Measurements from ENCODE around the gene CAVIN1.
A peak's percentile ranks its signal among the peaks of the same experiment; 100 is the strongest.
"Not testable (repeated sequence)": the region's sequence is repeated elsewhere in the genome, so short reads cannot be mapped to it uniquely, and the experiment has no call there.

Gene CAVIN1

DNA sequence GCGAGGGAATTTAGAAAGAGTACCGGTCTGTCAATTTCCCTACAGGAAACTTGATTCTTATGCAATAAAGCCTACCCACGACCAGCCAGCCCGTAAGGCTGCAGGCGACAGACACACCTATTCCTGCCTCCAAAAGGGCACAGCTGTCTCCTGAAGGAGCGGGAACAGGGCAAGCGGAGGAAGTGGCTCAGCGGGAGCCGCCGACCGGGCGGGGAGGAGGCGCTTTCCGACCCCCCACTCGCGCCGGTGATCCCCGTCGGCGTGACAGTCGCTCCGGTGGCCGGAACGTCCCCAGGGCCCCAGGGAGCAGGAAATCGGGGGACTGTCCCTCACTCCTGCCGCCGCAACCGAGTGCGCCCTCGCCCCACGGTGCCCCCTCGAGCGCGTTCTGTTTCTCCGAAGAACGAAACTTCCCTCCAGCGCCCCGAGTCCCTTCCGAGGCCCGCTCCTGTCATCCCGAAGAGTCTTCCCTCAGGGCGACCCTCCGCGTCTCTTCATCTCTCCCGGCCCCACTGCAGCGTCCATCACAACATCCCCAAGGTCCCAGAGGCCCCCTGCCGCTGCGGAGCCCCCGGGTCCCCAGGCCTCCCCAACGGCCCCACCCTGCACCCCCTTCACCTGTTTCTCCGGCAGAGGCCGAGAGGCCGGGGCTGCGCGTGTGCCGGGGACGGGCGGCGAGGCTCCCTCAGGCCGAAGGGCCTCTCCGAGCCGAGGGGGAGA, 35.2 kb downstream of the CAVIN1 start:
- Histone ChIP-seq H3K36me3 (ENCODE audit: insufficient read depth, low read length) (no peaks in the 10 kb centered on the region), H3K9ac (ENCODE audit: low read depth, low read length) (peak overlapping the region; percentile 59)

DNA sequence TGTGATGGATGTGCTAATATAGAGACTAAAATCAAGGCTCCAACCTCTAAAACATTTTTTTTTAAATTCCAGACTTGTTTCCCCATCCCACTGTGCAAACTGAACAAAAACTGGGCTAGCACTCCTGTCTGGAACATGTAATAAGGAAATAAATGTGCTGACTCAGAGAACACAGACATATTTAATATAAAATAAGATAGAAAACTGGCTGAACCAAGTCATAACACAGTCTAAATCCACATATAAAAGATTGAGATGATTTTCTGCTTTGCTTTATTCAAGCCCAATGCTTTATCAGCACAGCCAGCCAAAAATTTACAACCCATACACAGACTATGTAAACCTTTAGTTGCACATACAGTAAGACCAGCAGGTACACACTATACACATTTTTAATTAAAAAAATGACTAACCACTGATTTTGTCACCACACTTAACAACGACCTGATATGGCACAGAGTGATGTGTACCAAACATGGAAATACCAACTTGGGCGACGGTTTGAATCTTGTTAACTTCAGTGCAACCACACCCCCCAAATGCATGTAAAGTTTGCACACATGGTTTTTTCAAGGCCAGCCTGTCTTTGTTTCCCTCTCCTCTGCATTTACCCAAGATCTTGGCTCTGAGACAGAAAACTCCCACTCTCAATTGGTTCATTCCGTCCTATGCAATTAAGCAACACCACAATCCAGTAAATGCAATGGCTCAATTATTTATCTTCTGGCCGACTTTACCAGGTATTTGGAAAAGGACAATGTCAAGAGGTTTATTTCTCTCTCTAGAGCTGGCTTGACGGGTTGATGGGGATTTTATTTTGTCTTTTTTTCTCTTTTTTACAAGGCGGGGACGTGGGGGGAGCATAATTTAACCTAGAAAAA, 36.0 kb downstream of the CAVIN1 start:
- peaks cover 10% of the 10 kb centered on the region for H3K4me1 ChIP-seq (ENCODE audit: insufficient read depth, low read length)
- no peaks in the 10 kb centered on the region for H3K36me3 ChIP-seq (ENCODE audit: insufficient read depth, low read length)
- H3K9ac ChIP-seq (ENCODE audit: low read depth, low read length): peak overlapping the region; percentile 59
- H3K9me3 ChIP-seq (ENCODE audit: control insufficient read depth, insufficient read depth, low read length): no peaks in the 10 kb centered on the region

More for the DNA sequence above, 35.2 kb downstream of the CAVIN1 start:
- no peaks in the 10 kb centered on the region for H3K9me3 ChIP-seq (ENCODE audit: control insufficient read depth, insufficient read depth, low read length)
- peaks cover 10% of the 10 kb centered on the region for H3K4me1 ChIP-seq (ENCODE audit: insufficient read depth, low read length)

DNA sequence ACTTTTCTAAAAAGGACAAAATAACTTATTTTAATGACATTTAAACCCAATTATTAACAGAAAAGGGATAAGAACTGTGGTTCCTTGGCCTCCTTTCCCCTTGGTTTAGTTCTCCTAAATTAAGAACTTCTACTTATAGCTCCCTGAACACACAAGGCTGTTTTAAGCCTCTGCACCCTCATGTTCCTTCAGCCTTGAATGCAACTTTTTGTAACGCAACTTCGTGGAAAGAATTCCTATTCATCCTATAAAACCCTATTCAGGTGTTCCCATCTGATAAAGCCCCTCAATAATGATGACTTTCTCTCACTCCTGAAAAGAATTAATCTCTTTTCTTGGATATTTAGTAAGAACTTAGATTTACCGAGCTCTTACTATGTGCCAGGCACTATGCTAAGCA, 41.2 kb downstream of the CAVIN1 start:
- no peak overlapping the region for H3K9ac ChIP-seq (ENCODE audit: low read depth, low read length)
- no peaks in the 10 kb centered on the region for H3K36me3 ChIP-seq (ENCODE audit: insufficient read depth, low read length)
- peaks cover 20% of the 10 kb centered on the region for H3K4me1 ChIP-seq (ENCODE audit: insufficient read depth, low read length)
- H3K9me3 ChIP-seq (ENCODE audit: control insufficient read depth, insufficient read depth, low read length): no peaks in the 10 kb centered on the region

DNA sequence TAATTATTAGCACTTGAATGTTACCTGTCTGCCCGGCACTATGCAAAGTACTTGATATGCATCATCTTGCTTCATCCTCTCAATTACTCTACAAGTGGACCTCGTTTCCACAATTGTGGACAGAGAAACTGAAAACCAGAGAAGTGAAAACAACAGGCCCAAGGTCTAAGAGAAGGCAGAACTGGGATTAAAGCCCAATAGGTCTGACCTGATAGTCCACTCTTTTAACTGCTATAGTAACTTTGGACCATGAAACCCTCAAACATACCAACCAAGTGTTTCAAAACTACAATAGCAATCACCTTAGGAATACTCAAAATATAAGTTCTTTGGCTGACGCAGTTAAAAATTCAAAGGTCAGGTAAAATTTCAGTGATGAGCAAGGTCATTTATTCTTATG, 42.1 kb downstream of the CAVIN1 start:
- H3K4me1 ChIP-seq (ENCODE audit: insufficient read depth, low read length): peaks cover 13% of the 10 kb centered on the region
- H3K9ac ChIP-seq (ENCODE audit: low read depth, low read length): no peak overlapping the region
- no peaks in the 10 kb centered on the region for H3K36me3 ChIP-seq (ENCODE audit: insufficient read depth, low read length)
- no peaks in the 10 kb centered on the region for H3K9me3 ChIP-seq (ENCODE audit: control insufficient read depth, insufficient read depth, low read length)

DNA sequence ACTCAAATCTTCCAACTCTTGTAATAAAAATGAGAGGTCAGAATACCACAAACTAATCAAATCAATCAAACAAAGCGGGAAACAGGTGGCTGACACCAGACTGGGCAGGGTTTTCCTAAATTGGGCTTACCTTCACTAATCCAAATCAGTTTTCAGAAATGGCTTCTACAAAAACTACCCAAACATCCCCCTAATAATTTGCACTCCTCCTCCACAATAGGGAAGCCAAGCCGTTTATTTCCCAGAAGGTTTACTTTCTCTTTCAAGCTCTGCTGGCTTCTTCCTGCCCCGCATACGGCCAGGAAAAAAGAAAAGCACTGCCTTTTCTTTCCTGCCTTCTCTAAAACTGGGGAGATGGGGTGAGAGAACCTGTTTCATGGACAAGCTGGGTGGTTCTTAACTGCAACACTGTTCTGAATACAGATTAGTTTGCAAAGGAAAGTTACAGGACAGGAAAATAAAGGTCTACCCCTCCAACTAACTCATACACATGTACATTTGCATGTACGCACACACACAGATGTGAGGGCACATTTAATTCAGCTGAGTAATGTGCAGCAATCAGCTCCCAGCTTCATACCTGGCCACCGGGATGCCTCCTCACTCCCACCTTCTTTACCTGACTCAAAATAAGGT, 44.0 kb downstream of the CAVIN1 start:
- H3K4me1 ChIP-seq (ENCODE audit: insufficient read depth, low read length): peaks cover 22% of the 10 kb centered on the region
- H3K9ac ChIP-seq (ENCODE audit: low read depth, low read length): no peak overlapping the region
- no peaks in the 10 kb centered on the region for H3K36me3 ChIP-seq (ENCODE audit: insufficient read depth, low read length)
- no peaks in the 10 kb centered on the region for H3K9me3 ChIP-seq (ENCODE audit: control insufficient read depth, insufficient read depth, low read length)

DNA sequence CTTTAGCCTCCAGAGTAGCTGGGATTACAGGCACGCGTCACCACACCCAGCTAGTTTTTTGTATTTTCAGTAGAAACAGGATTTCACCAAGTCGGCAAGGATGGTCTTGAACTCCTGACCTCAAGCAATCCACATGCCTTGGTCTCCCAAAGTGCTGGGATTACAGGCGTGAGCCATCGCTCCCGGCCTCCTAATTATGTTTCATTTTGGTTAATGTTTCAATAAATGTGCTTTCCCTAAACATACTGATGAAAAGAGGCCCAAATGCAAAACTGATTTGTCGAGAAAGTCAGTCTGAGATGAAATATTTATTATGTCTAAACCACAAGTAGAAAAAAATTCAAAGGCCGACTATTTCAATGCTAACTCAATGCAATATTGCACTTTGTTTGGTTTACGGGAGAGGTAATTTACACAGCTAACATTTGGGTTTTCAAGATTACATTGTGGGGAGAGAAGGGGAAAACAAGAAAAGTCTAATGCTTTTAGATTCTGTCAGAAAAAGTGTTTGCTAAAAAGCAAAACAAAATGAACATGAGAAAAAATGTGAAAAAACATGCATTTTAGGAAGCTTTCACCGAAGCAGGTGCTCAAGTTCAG, 44.6 kb downstream of the CAVIN1 start:
- H3K9ac ChIP-seq (ENCODE audit: low read depth, low read length): no peak overlapping the region
- peaks cover 22% of the 10 kb centered on the region for H3K4me1 ChIP-seq (ENCODE audit: insufficient read depth, low read length)
- no peaks in the 10 kb centered on the region for H3K9me3 ChIP-seq (ENCODE audit: control insufficient read depth, insufficient read depth, low read length)
- no peaks in the 10 kb centered on the region for H3K36me3 ChIP-seq (ENCODE audit: insufficient read depth, low read length)

DNA sequence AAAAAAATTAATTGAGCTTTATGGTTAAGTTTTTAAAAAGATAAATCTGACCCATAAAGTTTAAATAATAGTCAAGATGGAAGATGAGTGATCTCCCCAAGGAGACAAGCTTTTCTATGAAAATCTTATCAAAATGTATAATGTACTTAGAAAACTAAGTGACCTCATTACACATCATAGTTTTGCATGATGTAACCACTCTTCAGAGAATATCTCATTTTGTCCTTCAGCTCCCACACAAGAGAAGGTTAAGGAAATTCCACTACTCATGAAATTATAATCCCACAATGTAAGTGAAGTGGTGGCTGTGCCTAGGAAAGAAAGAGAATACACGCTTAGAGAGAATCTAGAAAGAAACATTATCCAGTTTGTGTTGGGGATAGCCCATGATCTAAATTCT, 49.2 kb downstream of the CAVIN1 start:
- Histone ChIP-seq H3K9ac (ENCODE audit: low read depth, low read length) (no peak overlapping the region), H3K36me3 (ENCODE audit: insufficient read depth, low read length) (no peaks in the 10 kb centered on the region), H3K4me1 (ENCODE audit: insufficient read depth, low read length) (peaks cover 13% of the 10 kb centered on the region), H3K9me3 (ENCODE audit: control insufficient read depth, insufficient read depth, low read length) (no peaks in the 10 kb centered on the region)

DNA sequence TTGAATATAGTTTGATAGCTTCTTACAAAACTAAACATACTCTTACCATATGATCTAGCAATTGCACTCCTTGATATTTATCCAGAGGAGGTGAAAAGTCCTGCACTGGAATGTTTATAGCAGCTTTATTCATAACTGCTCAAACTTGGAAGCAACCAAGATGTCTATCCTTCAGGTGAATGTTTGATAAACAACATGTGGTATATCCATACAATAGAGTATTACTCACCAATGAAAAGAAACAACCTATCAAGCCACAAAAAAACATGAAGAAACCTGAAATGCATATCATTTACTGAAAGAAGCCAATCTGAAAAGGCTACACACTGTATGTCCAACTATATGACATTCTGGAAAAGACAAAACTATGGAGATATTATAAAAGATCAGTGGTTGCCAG, 50.9 kb downstream of the CAVIN1 start:
- peaks cover 18% of the 10 kb centered on the region for H3K4me1 ChIP-seq (ENCODE audit: insufficient read depth, low read length)
- no peaks in the 10 kb centered on the region for H3K36me3 ChIP-seq (ENCODE audit: insufficient read depth, low read length)
- H3K9ac ChIP-seq (ENCODE audit: low read depth, low read length): no peak overlapping the region
- no peaks in the 10 kb centered on the region for H3K9me3 ChIP-seq (ENCODE audit: control insufficient read depth, insufficient read depth, low read length)

DNA sequence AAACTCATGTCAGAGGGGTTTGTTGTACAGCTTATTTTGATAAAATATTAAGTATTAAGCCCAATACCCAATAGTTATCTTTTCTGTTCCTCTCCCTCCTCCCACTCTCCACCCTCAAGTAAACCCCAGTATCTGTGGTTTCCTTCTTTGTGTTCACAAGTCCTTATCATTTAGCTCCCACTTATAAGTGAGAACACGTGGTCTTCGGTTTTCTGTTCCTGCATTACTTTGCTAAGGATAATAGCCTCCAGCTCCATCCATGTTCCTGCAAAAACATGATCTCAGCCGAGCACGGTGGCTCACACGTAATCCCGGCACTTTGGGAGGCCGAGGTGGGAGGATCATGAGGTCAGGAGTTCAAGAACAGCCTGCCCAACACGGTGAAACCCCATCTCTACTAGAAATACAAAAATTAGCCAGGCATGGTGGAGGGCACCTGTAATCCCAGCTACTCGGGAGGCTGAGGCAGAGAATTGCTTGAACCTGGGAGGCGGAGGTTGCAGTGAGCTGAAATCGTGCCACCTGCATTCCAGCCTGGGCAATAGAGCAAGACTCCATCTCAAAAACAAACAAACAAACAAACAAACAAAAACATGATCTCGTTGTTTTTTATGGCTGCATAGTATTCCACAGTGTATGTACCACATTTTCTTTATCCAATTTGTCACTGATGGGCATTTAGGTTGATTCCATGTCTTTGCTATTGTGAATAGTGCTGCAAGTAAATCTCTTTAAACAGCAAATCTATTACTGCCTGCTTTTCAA, 54.1 kb downstream of the CAVIN1 start:
- not testable (repeated sequence) for H3K4me1 ChIP-seq (ENCODE audit: insufficient read depth, low read length); H3K9ac ChIP-seq (ENCODE audit: low read depth, low read length); H3K9me3 ChIP-seq (ENCODE audit: control insufficient read depth, insufficient read depth, low read length); H3K36me3 ChIP-seq (ENCODE audit: insufficient read depth, low read length)

DNA sequence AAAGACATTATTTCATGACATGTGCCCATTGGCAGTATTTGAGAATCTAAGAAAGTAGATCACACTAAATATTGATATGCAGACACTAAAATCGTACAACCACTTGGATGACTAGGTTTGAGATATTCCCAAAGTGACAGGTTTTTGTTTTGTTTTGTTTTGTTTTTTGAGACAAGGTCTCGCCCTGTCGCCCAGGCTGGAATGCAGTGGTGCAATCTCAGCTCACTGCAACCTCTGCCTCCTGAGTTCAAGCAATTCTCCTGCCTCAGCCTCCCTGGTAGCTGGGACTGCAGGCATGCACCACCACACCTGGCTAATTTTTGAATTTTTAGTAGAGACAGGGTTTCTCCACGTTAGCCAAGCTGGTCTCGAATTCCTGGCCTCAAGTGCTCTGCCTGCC, 54.7 kb downstream of the CAVIN1 start:
- H3K9ac ChIP-seq (ENCODE audit: low read depth, low read length); H3K9me3 ChIP-seq (ENCODE audit: control insufficient read depth, insufficient read depth, low read length); H3K36me3 ChIP-seq (ENCODE audit: insufficient read depth, low read length); H3K4me1 ChIP-seq (ENCODE audit: insufficient read depth, low read length): not testable (repeated sequence)

DNA sequence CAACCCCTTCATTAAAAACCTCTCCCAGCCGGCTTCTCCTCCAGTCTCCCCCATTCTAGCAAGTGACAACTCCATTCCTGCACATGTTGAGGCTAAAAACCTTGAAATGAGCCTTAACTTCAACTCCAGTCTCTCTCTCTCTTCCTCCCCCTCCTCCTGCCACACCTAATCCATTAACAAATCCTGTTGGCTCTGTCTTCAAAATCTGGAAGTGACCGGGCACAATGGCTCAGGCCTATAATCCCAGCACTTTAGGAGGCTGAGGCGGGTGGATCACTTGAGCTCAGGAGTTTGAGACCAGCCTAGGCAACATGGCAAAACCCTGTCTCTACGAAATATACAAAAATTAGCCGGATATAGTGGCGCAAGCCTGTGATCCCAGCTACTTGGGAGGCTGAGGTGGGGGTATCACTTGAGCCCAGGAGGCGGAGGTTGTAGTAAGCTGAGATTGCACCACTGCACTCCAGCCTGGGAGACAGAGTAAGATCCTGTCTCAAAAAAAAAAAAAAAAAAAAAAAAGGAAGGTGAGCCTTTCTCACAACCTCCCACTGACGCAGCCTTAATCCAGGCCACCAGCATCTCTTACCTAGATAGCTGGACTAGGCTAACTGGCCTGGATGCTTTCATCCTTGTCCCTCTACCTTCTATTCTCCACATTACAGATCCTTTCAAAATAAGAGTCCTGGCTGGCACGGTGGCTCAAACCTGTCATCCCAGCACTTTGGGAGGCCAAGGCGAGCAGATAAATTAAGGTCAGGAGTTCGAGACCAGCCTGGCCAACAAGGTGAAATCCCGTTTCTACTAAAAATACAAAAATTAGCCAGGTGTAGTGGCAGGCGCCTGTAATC, 56.7 kb downstream of the CAVIN1 start:
- H3K9me3 ChIP-seq (ENCODE audit: control insufficient read depth, insufficient read depth, low read length); H3K36me3 ChIP-seq (ENCODE audit: insufficient read depth, low read length); H3K9ac ChIP-seq (ENCODE audit: low read depth, low read length): not testable (repeated sequence)
- H3K4me1 ChIP-seq (ENCODE audit: insufficient read depth, low read length): peaks cover 27% of the 10 kb centered on the region

DNA sequence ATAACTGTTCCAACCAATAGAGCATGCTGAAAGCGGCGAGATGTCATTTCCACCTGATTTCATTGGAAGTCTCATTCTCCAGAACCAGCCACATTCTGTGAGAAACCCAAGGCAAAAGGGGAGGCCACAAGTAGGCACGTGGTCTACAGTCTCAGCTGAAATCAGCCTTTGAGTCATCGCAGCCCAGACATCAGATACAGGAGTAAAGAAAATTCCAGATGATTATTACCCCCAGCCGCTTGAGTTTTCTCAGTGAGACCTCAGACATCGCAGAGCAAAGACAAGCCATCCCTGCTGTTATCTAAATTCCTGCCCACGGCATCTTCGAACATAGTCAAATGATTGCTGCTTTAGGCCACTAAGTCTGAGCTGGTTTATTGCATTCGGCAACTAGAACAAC, 57.9 kb downstream of the CAVIN1 start:
- H3K4me1 ChIP-seq (ENCODE audit: insufficient read depth, low read length): peaks cover 28% of the 10 kb centered on the region
- no peaks in the 10 kb centered on the region for H3K36me3 ChIP-seq (ENCODE audit: insufficient read depth, low read length)
- no peaks in the 10 kb centered on the region for H3K9me3 ChIP-seq (ENCODE audit: control insufficient read depth, insufficient read depth, low read length)
- H3K9ac ChIP-seq (ENCODE audit: low read depth, low read length): no peak overlapping the region

DNA sequence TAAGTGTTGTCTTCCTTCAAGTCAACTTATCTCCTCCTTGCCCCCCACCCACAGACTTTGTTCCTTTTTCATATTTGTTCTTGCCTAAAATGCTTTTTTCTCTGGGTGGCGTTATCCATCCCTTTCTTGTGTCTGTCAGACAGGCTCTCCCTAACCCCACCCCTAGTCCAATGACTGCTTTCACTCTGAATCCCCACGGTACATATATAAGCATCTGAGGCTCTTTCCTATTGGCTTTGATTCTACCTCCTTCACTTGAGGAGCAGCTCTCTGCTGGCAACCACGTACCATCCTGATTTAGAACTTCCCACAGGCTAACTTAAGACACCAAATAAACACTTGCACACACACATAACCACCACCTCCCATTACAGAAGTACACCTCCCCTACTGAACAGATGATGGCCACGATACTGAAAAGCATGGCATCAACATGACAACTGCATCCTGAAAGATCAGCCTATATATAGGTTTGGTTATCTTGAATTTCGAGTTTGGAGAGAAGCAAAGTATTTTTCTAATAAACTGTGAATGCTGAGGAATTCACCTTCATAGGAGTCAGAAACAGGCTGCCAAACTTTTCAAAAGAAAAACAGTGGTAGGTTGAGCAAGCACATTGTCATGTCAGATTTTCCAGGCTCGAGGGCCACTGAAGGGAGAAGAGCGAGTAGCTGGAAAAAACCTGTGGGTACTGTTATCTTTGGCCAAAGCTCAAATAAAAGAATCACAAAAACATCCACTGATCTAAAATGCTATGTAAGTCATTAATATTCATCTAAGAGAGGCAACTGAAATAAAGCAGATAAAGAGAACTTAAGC, 59.1 kb downstream of the CAVIN1 start:
- Histone ChIP-seq H3K4me1 (ENCODE audit: insufficient read depth, low read length) (peaks cover 28% of the 10 kb centered on the region), H3K9ac (ENCODE audit: low read depth, low read length) (no peak overlapping the region), H3K36me3 (ENCODE audit: insufficient read depth, low read length) (no peaks in the 10 kb centered on the region), H3K9me3 (ENCODE audit: control insufficient read depth, insufficient read depth, low read length) (no peaks in the 10 kb centered on the region)

All from ES-I3 (cell line).